HUES64 (cell line): ENCODE measurements around the gene FLVCR2.

Experiments used
- H3K27ac ChIP-seq: 2 replicates; pipeline ENCODE4 v1.7.0; 2013; ENCODE audit warnings: low read depth, low read length, inconsistent platforms
- H3K27me3 ChIP-seq: 2 replicates; pipeline ENCODE4 v1.6.1; 2013; ENCODE audit warnings: mild to moderate bottlenecking, low read length; ENCODE audit not compliant: insufficient read depth
- H3K36me3 ChIP-seq: 2 replicates; pipeline ENCODE4 v1.6.1; 2013; ENCODE audit warnings: mild to moderate bottlenecking, low read length; ENCODE audit not compliant: insufficient read depth
- H3K4me1 ChIP-seq: 2 replicates; pipeline ENCODE4 v1.6.1; 2013; ENCODE audit warnings: mild to moderate bottlenecking, low read length, moderate library complexity; ENCODE audit not compliant: insufficient read depth
- H3K4me3 ChIP-seq: 2 replicates; pipeline ENCODE4 v1.5.1; 2013; ENCODE audit warnings: mild to moderate bottlenecking, low read length, moderate library complexity
- H3K9ac ChIP-seq: 2 replicates; pipeline ENCODE4 v1.6.1; 2013; ENCODE audit warnings: mild to moderate bottlenecking, low read depth, low read length
- H3K9me3 ChIP-seq: 2 replicates; pipeline ENCODE4 v1.6.1; 2013; ENCODE audit warnings: low read depth, low read length; ENCODE audit not compliant: insufficient read depth
- WGBS: fragments of 150-250, 120-280 bp; methylation state at CpG from one replicate; pipeline ENCODE4 v1.1.7; 2013; ENCODE audit warnings: missing lambda C conversion rate; 5-methylcytosine and 5-hydroxymethylcytosine counted together

Gene FLVCR2

GRCh38 chr14:75609606-75610475 is 31.4 kb downstream of the FLVCR2 start:
- H3K9me3 ChIP-seq = no peaks in the 10 kb centered on the region
- 86% methylated on average over 9 of the region's 9 CpGs for WGBS

GRCh38 chr14:75610834-75611233 is 32.4 kb downstream of the FLVCR2 start:
- WGBS = 86% methylated on average over 4 of the region's 4 CpGs
- Histone ChIP-seq H3K4me1 (no peaks in the 10 kb centered on the region; the same call in 1 of the 2 replicates), H3K9ac (no peak overlapping the region), H3K36me3 (no peaks in the 10 kb centered on the region), H3K27me3 (no peaks in the 10 kb centered on the region), H3K27ac (no peak overlapping the region), H3K9me3 (no peaks in the 10 kb centered on the region), H3K4me3 (no peak overlapping the region)

More at GRCh38 chr14:75609606-75610475, 31.4 kb downstream of the FLVCR2 start:
- no peaks in the 10 kb centered on the region; the same call in 1 of the 2 replicates for H3K4me1 ChIP-seq
- H3K36me3 ChIP-seq = no peaks in the 10 kb centered on the region
- H3K4me3 ChIP-seq = no peak overlapping the region
- H3K9ac ChIP-seq = no peak overlapping the region
- H3K27me3 ChIP-seq = no peaks in the 10 kb centered on the region
- no peak overlapping the region for H3K27ac ChIP-seq

GRCh38 chr14:75612157-75612556 is 33.7 kb downstream of the FLVCR2 start:
- no peaks in the 10 kb centered on the region for H3K36me3 ChIP-seq
- H3K9me3 ChIP-seq = no peaks in the 10 kb centered on the region
- 91% methylated on average over 4 of the region's 4 CpGs for WGBS
- no peak overlapping the region for H3K27ac ChIP-seq
- no peaks in the 10 kb centered on the region; the same call in 1 of the 2 replicates for H3K4me1 ChIP-seq
- no peak overlapping the region for H3K9ac ChIP-seq
- H3K4me3 ChIP-seq = no peak overlapping the region
- H3K27me3 ChIP-seq = no peaks in the 10 kb centered on the region

- Histone ChIP-seq H3K4me1 (no peaks in the 10 kb centered on the region; the same call in 1 of the 2 replicates), H3K4me3 (no peak overlapping the region), H3K36me3 (no peaks in the 10 kb centered on the region), H3K27me3 (no peaks in the 10 kb centered on the region), H3K9ac (no peak overlapping the region), H3K9me3 (no peaks in the 10 kb centered on the region), H3K27ac (no peak overlapping the region)
- WGBS = 66% methylated on average over 4 of the region's 4 CpGs
Observed at GRCh38 chr14:75614179-75614578, 35.8 kb downstream of the FLVCR2 start.

- Histone ChIP-seq H3K27ac (no peak overlapping the region), H3K9me3 (no peaks in the 10 kb centered on the region), H3K4me3 (no peak overlapping the region), H3K9ac (no peak overlapping the region), H3K27me3 (no peaks in the 10 kb centered on the region), H3K36me3 (no peaks in the 10 kb centered on the region), H3K4me1 (no peaks in the 10 kb centered on the region)
- 91% methylated on average over 4 of the region's 4 CpGs for WGBS
Observed at GRCh38 chr14:75615200-75615599, 36.8 kb downstream of the FLVCR2 start.

GRCh38 chr14:75619548-75619947 is 41.1 kb downstream of the FLVCR2 start:
- H3K4me1 ChIP-seq = no peaks in the 10 kb centered on the region
- 90% methylated on average over 1 of the region's 1 CpG for WGBS
- H3K27ac ChIP-seq = no peak overlapping the region
- H3K9ac ChIP-seq = no peak overlapping the region
- H3K36me3 ChIP-seq = no peaks in the 10 kb centered on the region
- H3K4me3 ChIP-seq = no peak overlapping the region
- H3K9me3 ChIP-seq = no peaks in the 10 kb centered on the region
- H3K27me3 ChIP-seq = no peaks in the 10 kb centered on the region

GRCh38 chr14:75625034-75625433 is 46.6 kb downstream of the FLVCR2 start:
- 97% methylated on average over 2 of the region's 3 CpGs for WGBS
- Histone ChIP-seq H3K27ac (no peak overlapping the region), H3K36me3 (no peaks in the 10 kb centered on the region), H3K4me1 (peaks cover 5% of the 10 kb centered on the region; the same call in 1 of the 2 replicates), H3K27me3 (no peaks in the 10 kb centered on the region), H3K9ac (no peak overlapping the region), H3K9me3 (no peaks in the 10 kb centered on the region), H3K4me3 (no peak overlapping the region)

GRCh38 chr14:75626396-75626795 is 48.0 kb downstream of the FLVCR2 start:
- Histone ChIP-seq H3K27me3 (no peaks in the 10 kb centered on the region), H3K9ac (no peak overlapping the region), H3K27ac (no peak overlapping the region), H3K4me1 (peaks cover 19% of the 10 kb centered on the region), H3K9me3 (no peaks in the 10 kb centered on the region), H3K36me3 (no peaks in the 10 kb centered on the region), H3K4me3 (no peak overlapping the region)
- WGBS = 95% methylated on average over 3 of the region's 3 CpGs

GRCh38 chr14:75626863-75627262 is 48.4 kb downstream of the FLVCR2 start:
- Histone ChIP-seq H3K9me3 (no peaks in the 10 kb centered on the region), H3K27ac (no peak overlapping the region), H3K4me1 (peaks cover 23% of the 10 kb centered on the region), H3K9ac (no peak overlapping the region), H3K4me3 (no peak overlapping the region), H3K36me3 (no peaks in the 10 kb centered on the region), H3K27me3 (no peaks in the 10 kb centered on the region)
- 83% methylated on average over 2 of the region's 3 CpGs for WGBS

GRCh38 chr14:75627406-75627805 is 49.0 kb downstream of the FLVCR2 start:
- Histone ChIP-seq H3K9me3 (no peaks in the 10 kb centered on the region), H3K36me3 (no peaks in the 10 kb centered on the region), H3K27me3 (no peaks in the 10 kb centered on the region), H3K4me1 (peaks cover 28% of the 10 kb centered on the region), H3K4me3 (no peak overlapping the region), H3K27ac (no peak overlapping the region), H3K9ac (no peak overlapping the region)
- 85% methylated on average over 4 of the region's 4 CpGs for WGBS

GRCh38 chr14:75628816-75629215 is 50.4 kb downstream of the FLVCR2 start:
- H3K27ac ChIP-seq = no peak overlapping the region
- 98% methylated on average over 3 of the region's 3 CpGs for WGBS
- no peaks in the 10 kb centered on the region for H3K27me3 ChIP-seq
- no peak overlapping the region for H3K9ac ChIP-seq
- H3K4me1 ChIP-seq = peaks cover 37% of the 10 kb centered on the region
- no peaks in the 10 kb centered on the region for H3K36me3 ChIP-seq
- no peaks in the 10 kb centered on the region for H3K9me3 ChIP-seq
- no peak overlapping the region for H3K4me3 ChIP-seq
